NT2/D1 (cell line): ENCODE measurements around the gene HOXB6.

Experiments
- SUZ12 ChIP-seq: IDR thresholded peaks from 2 replicates; pipeline ENCODE4 v1.6.1; 2011; ENCODE audit not compliant: insufficient read length, insufficient read depth; ENCODE audit errors: extremely low read depth
- YY1 ChIP-seq: IDR thresholded peaks from 2 replicates; pipeline ENCODE4 v1.6.1; 2011; ENCODE audit not compliant: insufficient read length, insufficient read depth
- ZNF274 ChIP-seq: IDR thresholded peaks from 2 replicates; pipeline ENCODE4 v1.6.1; 2011; ENCODE audit warnings: mild to moderate bottlenecking, low read depth, low read length

DNA sequence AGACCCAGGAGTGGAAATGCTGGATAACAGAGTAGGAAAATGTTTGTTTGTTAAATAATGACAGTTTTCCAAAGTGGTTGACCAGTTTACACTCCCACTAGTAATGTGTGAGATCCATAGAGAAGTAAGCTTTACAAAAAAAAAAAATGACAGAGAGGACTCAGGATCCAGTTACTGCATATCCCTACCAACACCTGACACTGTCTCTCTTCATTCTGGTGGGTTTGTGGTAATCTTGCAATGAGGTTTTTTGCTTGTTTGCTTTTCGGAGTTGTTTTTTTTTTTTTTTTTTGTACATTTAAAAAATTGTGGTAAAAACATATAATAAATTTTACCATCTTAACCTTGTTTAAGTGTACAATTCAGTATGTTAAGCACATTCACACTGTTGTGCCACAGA, 45.0 kb upstream of the HOXB6 start:
- no peak for TF ChIP-seq ZNF274
- no peak for TF ChIP-seq YY1
- no peak for TF ChIP-seq SUZ12
